Spinal cord (tissue), 10 donors: Measurements from ENCODE around the gene MFF. TPM values are rescaled to one million over a fixed set of nuclear protein-coding genes. Genes with fewer than 3 reads are reported as not detected.

Source experiments
- DNase-seq, 6 donors: peaks; one replicate each; pipeline versions ENCODE4 v3.0.0 to v3.0.0-alpha.2; 2013 to 2015; ENCODE audit warnings: low spot score in 6 of 6, low read depth in 4 of 6
- H3K27ac ChIP-seq: one replicate; pipeline ENCODE4 v1.5.1; 2013; ENCODE audit warnings: low read depth, low read length, control low read depth
- H3K27me3 ChIP-seq: one replicate; pipeline ENCODE4 v1.6.1; 2013; ENCODE audit warnings: low read length; ENCODE audit not compliant: control insufficient read depth, insufficient read depth
- H3K36me3 ChIP-seq: one replicate; pipeline ENCODE4 v1.6.1; 2013; ENCODE audit warnings: low read length; ENCODE audit not compliant: control insufficient read depth, insufficient read depth
- H3K4me1 ChIP-seq: one replicate; pipeline ENCODE4 v1.6.1; 2013; ENCODE audit warnings: low read length; ENCODE audit not compliant: control insufficient read depth, insufficient read depth
- H3K4me3 ChIP-seq: one replicate; pipeline ENCODE4 v1.5.1; 2013; ENCODE audit warnings: low read depth, low read length, control low read depth
- H3K9me3 ChIP-seq: one replicate; pipeline ENCODE4 v1.6.1; 2013; ENCODE audit warnings: low read length; ENCODE audit not compliant: control insufficient read depth, insufficient read depth
- WGBS: methylation state at CpG from one replicate; pipeline ENCODE4 v1.1.5; 2013; ENCODE audit warnings: missing lambda C conversion rate; ENCODE audit not compliant: insufficient coverage; 5-methylcytosine and 5-hydroxymethylcytosine counted together
- polyA plus RNA-seq, 2 donors: library from polyadenylated mRNA; unstranded; fragments of 120-200 nt; gene quantifications; one replicate each; pipeline ENCODE4 v1.2.1, GENCODE V29; 2013; ENCODE audit not compliant: insufficient read length in 2 of 2
- total RNA-seq, 2 donors: library from RNA; depleted of rRNA in 1 of 2; stranded (reverse); fragments of 120-200 nt in 1 of 2; fragments of >200 nt in 1 of 2; gene quantifications; one replicate each; pipeline versions ENCODE4 v1.2.3 to v1.2.4, GENCODE V29; 2013 to 2014
- donor health status: healthy.

MFF gene
- total and polyA plus RNA-seq, 4 donors = 103 to 175 (median 133) TPM

- H3K36me3 ChIP-seq = no peaks in the 10 kb centered on the region
- H3K4me3 ChIP-seq = no peak overlapping the region
- H3K4me1 ChIP-seq = no peaks in the 10 kb centered on the region
- WGBS = no CpG with 5 or more reads among the region's 1 CpG
- H3K9me3 ChIP-seq = no peaks in the 10 kb centered on the region
- H3K27me3 ChIP-seq = no peaks in the 10 kb centered on the region
- no peak overlapping the region for H3K27ac ChIP-seq
- DNase-seq = no peak
Measured at GRCh38 chr2:227301523-227301922, 23.5 kb upstream of the MFF start.

GRCh38 chr2:227308784-227309183, 16.3 kb upstream of the MFF start:
- Histone ChIP-seq H3K4me1 (no peaks in the 10 kb centered on the region), H3K9me3 (no peaks in the 10 kb centered on the region), H3K27me3 (no peaks in the 10 kb centered on the region), H3K36me3 (no peaks in the 10 kb centered on the region), H3K27ac (no peak overlapping the region), H3K4me3 (no peak overlapping the region)
- peak in 1 of 6 donors; percentile 6 for DNase-seq
- 83% methylated on average over 1 of the region's 4 CpGs for WGBS

GRCh38 chr2:227310756-227311110, 14.3 kb upstream of the MFF start:
- Histone ChIP-seq H3K27me3 (no peaks in the 10 kb centered on the region), H3K4me3 (no peak overlapping the region), H3K9me3 (no peaks in the 10 kb centered on the region), H3K4me1 (no peaks in the 10 kb centered on the region), H3K27ac (no peak overlapping the region), H3K36me3 (no peaks in the 10 kb centered on the region)
- DNase-seq = no peak
- WGBS = 88% methylated on average over 3 of the region's 4 CpGs

GRCh38 chr2:227311861-227312506, 13.1 kb upstream of the MFF start:
- 100% methylated on average over 2 of the region's 5 CpGs for WGBS
- H3K36me3 ChIP-seq = no peaks in the 10 kb centered on the region
- H3K27me3 ChIP-seq = no peaks in the 10 kb centered on the region
- H3K4me1 ChIP-seq = no peaks in the 10 kb centered on the region
- no peaks in the 10 kb centered on the region for H3K9me3 ChIP-seq
- no peak for DNase-seq
- no peak overlapping the region for H3K27ac ChIP-seq
- H3K4me3 ChIP-seq = no peak overlapping the region

GRCh38 chr2:227312579-227312978, 12.5 kb upstream of the MFF start:
- Histone ChIP-seq H3K4me1 (no peaks in the 10 kb centered on the region), H3K9me3 (no peaks in the 10 kb centered on the region), H3K27me3 (no peaks in the 10 kb centered on the region), H3K4me3 (no peak overlapping the region), H3K27ac (no peak overlapping the region), H3K36me3 (no peaks in the 10 kb centered on the region)
- no peak for DNase-seq
- no CpG with 5 or more reads among the region's 2 CpGs for WGBS

- Histone ChIP-seq H3K27me3 (no peaks in the 10 kb centered on the region), H3K9me3 (no peaks in the 10 kb centered on the region), H3K36me3 (no peaks in the 10 kb centered on the region), H3K4me1 (no peaks in the 10 kb centered on the region), H3K27ac (no peak overlapping the region), H3K4me3 (no peak overlapping the region)
- 100% methylated on average over 1 of the region's 1 CpG for WGBS
- no peak for DNase-seq
Measured at GRCh38 chr2:227313310-227313709, 11.7 kb upstream of the MFF start.

- Histone ChIP-seq H3K27ac (no peak overlapping the region), H3K4me3 (no peak overlapping the region), H3K36me3 (peaks cover 6% of the 10 kb centered on the region), H3K4me1 (no peaks in the 10 kb centered on the region), H3K27me3 (no peaks in the 10 kb centered on the region), H3K9me3 (peaks cover under 1% of the 10 kb centered on the region)
- no peak for DNase-seq
- WGBS = no CpG with 5 or more reads among the region's 2 CpGs
Measured at GRCh38 chr2:227317834-227318233, 7.2 kb upstream of the MFF start.

- 94% methylated on average over 33 of the region's 33 CpGs for WGBS
- H3K36me3 ChIP-seq = peaks cover 6% of the 10 kb centered on the region
Measured at GRCh38 chr2:227320305-227321094, 4.6 kb upstream of the MFF start.

GRCh38 chr2:227322530-227323205, 2.4 kb upstream of the MFF start:
- Histone ChIP-seq H3K4me3 (no peak overlapping the region), H3K27me3 (no peaks in the 10 kb centered on the region), H3K27ac (no peak overlapping the region), H3K4me1 (no peaks in the 10 kb centered on the region), H3K36me3 (peaks cover 6% of the 10 kb centered on the region), H3K9me3 (peaks cover 1% of the 10 kb centered on the region)
- no peak for DNase-seq
- 98% methylated on average over 5 of the region's 5 CpGs for WGBS

More at GRCh38 chr2:227320305-227321094, 4.6 kb upstream of the MFF start:
- Histone ChIP-seq H3K27ac (no peak overlapping the region), H3K4me1 (no peaks in the 10 kb centered on the region), H3K4me3 (no peak overlapping the region), H3K9me3 (peaks cover 1% of the 10 kb centered on the region), H3K27me3 (no peaks in the 10 kb centered on the region)
- DNase-seq = no peak
